NCI-H510A (cell line): Measurements from ENCODE around the gene SIPA1L2.

Experiments
- DNase-seq: peaks from one replicate; lab custom pipeline; 2025; lab: John Stamatoyannopoulos, UW

The SIPA1L2 gene

GRCh38 chr1:232589111-232589811, 40.7 kb downstream of the SIPA1L2 start:
- no peak for DNase-seq

DNA sequence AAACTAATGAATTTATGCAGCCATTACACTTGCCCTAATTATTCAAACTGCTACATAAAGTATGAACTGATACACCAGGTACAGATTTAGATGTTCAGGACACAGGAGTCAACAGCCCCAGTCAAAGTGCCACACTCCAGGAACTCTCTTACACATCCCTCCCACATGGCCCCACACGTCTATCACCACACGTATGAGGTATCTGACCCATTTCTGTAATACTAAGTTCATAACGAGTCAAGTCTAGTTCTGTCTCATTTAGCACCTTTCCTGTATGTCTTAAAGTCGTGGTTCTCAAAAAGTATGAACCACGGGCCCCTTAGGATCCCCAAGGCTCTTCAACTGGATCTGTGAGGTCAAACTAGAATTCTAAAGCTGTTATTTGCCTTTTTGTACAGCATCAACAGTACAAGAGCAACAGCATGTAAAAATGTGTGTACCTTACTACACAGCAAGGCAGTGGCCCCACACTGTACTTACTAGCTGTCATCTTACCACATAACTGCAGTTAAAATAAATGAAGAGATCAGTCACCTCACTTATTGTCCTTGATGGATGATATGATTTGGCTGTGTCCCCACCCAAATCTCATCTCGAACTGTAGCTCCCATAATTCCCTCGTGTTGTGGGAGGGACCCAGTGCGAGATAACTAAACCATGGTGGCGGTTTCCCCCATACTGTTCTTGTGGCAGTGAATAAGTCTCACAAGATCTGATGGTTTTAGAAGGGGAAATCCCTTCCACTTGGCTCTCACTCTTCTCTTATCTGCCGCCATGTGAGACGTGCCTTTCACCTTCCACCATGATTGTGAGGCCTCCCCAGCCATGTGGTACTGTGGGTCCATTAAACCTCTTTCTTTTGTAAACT, 42.6 kb downstream of the SIPA1L2 start:
- no peak for DNase-seq

- DNase-seq: no peak
Observed at GRCh38 chr1:232586679-232587078, 43.3 kb downstream of the SIPA1L2 start.

- no peak for DNase-seq
Observed at GRCh38 chr1:232585486-232585885, 44.4 kb downstream of the SIPA1L2 start.

GRCh38 chr1:232581932-232582331, 48.0 kb downstream of the SIPA1L2 start:
- no peak for DNase-seq
